Adrenal gland (tissue), 5 donors: Measurements from ENCODE around the gene LLGL2.

ENCODE experiments used
- POLR2A ChIP-seq, 2 donors: fragments of 450-650 bp; IDR thresholded peaks; one replicate each; pipeline ENCODE4 v1.6.1; 2017; ENCODE audit warnings: antibody characterized with exemption in 2 of 2, mild to moderate bottlenecking in 2 of 2, moderate library complexity in 1 of 2
- TF ChIP-seq, protein P1 (sequence below), 6 experiments: fragments of 450-650 bp in 4 of 6; fragments of 200-600 bp in 2 of 6; sonication (generic) in 1 of 6; IDR thresholded peaks; 1 replicate in 5 of 6; 2 replicates in 1 of 6; pipeline versions ENCODE4 v1.5.1 to v1.8.0; 2016 to 2021; ENCODE audit warnings: antibody characterized with exemption in 6 of 6, mild to moderate bottlenecking in 2 of 6, moderate library complexity in 1 of 6
- donor health status: DM: no; HTN: no; CAD: no.

DNA sequence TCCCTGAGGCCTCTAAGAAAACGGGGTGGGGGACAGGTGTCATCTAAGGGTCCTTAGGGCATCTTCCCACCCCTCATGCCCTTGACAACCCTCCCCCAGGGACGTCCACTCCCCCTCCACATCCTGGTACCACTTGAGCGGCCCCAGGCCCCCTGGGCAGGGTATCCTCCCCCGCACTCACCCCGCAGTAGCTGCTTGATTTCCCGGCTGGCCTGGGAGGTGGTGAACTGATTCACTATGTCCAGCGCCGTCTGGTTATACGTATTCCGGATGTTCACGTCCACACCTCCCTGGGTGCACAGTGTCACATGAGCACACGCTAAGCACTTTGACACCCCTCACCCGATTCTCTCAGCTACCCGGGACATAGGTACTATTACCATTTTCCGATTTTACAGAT, 19.9 kb upstream of the LLGL2 start:
- TF ChIP-seq, protein P1, sequence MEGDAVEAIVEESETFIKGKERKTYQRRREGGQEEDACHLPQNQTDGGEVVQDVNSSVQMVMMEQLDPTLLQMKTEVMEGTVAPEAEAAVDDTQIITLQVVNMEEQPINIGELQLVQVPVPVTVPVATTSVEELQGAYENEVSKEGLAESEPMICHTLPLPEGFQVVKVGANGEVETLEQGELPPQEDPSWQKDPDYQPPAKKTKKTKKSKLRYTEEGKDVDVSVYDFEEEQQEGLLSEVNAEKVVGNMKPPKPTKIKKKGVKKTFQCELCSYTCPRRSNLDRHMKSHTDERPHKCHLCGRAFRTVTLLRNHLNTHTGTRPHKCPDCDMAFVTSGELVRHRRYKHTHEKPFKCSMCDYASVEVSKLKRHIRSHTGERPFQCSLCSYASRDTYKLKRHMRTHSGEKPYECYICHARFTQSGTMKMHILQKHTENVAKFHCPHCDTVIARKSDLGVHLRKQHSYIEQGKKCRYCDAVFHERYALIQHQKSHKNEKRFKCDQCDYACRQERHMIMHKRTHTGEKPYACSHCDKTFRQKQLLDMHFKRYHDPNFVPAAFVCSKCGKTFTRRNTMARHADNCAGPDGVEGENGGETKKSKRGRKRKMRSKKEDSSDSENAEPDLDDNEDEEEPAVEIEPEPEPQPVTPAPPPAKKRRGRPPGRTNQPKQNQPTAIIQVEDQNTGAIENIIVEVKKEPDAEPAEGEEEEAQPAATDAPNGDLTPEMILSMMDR (IDR thresholded peaks at IDR 0.05) = no peak
- TF ChIP-seq POLR2A (IDR thresholded peaks at IDR 0.05) = no peak
